ENCODE results near the gene RLF.

RLF gene

GRCh38 chr1:40161125-40161887 is at the start of gene RLF:
TSS of gene RLF (plus strand) at chr1:40161387. CDS start at chr1:40161400, 13 bp downstream.
- DNase-seq (ENCODE audit: low read depth): peak; percentile 54

GRCh38 chr1:40114400-40114799 is 46.8 kb upstream of the RLF start:
- DNase-seq (ENCODE audit: low read depth): no peak

GRCh38 chr1:40120128-40120527 is 41.1 kb upstream of the RLF start:
- DNase-seq (ENCODE audit: low read depth): no peak

- DNase-seq (ENCODE audit: low read depth): no peak
Measured at GRCh38 chr1:40122855-40123254, 38.3 kb upstream of the RLF start.

- DNase-seq (ENCODE audit: low read depth): no peak
Measured at GRCh38 chr1:40130892-40131291, 30.3 kb upstream of the RLF start.

- no peak for DNase-seq (ENCODE audit: low read depth)
Measured at GRCh38 chr1:40132383-40133311, 28.5 kb upstream of the RLF start.

GRCh38 chr1:40133312-40133665 is 27.9 kb upstream of the RLF start:
- no peak for DNase-seq (ENCODE audit: low read depth)

- DNase-seq (ENCODE audit: low read depth): no peak
Measured at GRCh38 chr1:40133839-40134238, 27.3 kb upstream of the RLF start.

- DNase-seq (ENCODE audit: low read depth): peak; percentile 30
Measured at GRCh38 chr1:40140211-40140973, 20.8 kb upstream of the RLF start.

GRCh38 chr1:40141878-40142535 is 19.2 kb upstream of the RLF start:
- no peak for DNase-seq (ENCODE audit: low read depth)

- peak; percentile 31 for DNase-seq (ENCODE audit: low read depth)
Measured at GRCh38 chr1:40143891-40144575, 17.2 kb upstream of the RLF start.

GRCh38 chr1:40151457-40152079 is 9.6 kb upstream of the RLF start:
- no peak for DNase-seq (ENCODE audit: low read depth)

- DNase-seq (ENCODE audit: low read depth): peak; percentile 47
Measured at GRCh38 chr1:40153073-40153770, 8.0 kb upstream of the RLF start.

- no peak for DNase-seq (ENCODE audit: low read depth)
Measured at GRCh38 chr1:40155135-40155534, 6.1 kb upstream of the RLF start.

- DNase-seq (ENCODE audit: low read depth): no peak
Measured at GRCh38 chr1:40155910-40156309, 5.3 kb upstream of the RLF start.

- no peak for DNase-seq (ENCODE audit: low read depth)
Measured at GRCh38 chr1:40160806-40161124, 422 bp upstream of the RLF start.

- DNase-seq (ENCODE audit: low read depth): no peak
Measured at GRCh38 chr1:40161888-40162397, 756 bp downstream of the RLF start.

- DNase-seq (ENCODE audit: low read depth): no peak
Measured at GRCh38 chr1:40162753-40163441, 1.7 kb downstream of the RLF start.

GRCh38 chr1:40167317-40167716 is 6.1 kb downstream of the RLF start:
- no peak for DNase-seq (ENCODE audit: low read depth)

GRCh38 chr1:40171036-40171435 is 9.8 kb downstream of the RLF start:
- DNase-seq (ENCODE audit: low read depth): no peak
